Activated CD4-positive, alpha-beta T cell treated with anti-CD3 and anti-CD28 coated beads, Interleukin-2, amount 50 U/mL, for 1 hour (primary cell): ENCODE results near the gene UVRAG.
A peak's percentile ranks its signal among the peaks of the same experiment; 100 is the strongest.

Source experiments
- DNase-seq: peaks from one replicate; pipeline ENCODE4 v3.0.0-alpha.2; 2020

UVRAG gene

DNA sequence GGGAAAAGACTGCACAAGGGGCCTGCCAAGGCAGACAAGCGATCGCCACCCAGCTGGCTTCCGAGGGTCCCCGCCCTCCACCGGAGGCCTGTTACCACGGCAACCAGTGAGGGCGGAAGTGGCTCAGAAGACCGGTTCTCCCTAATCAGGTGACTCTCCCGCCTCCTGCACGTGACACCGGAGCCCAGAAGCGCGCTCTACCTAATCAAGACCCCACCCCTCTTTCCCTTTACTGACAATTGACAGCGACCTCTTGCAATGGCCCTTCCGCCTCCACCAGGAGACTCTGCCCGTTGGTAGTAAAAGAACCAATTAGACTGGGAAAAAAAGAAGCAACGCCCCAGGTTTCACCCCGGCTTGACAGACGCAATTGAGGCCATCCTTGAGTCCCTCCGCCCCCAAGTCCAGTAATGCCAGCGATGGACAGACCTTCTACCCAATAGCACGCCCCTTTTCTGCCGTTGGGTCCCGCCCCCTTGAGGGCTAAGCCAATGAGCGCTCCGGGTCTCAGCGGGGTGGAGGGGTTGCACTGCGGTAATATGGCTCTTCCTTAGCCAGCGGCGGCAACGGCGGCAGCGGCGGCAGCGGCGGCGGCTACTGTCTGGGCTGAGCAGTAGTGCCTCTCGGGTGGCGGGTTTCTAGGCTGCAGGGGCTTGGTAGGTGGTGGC lies at the start of gene UVRAG:
Gene UVRAG (plus strand): TSS at position 534 of the 668 bp plus-strand sequence. CDS start 198 bp downstream, outside the sequence.
- DNase-seq: peak; percentile 97

DNA sequence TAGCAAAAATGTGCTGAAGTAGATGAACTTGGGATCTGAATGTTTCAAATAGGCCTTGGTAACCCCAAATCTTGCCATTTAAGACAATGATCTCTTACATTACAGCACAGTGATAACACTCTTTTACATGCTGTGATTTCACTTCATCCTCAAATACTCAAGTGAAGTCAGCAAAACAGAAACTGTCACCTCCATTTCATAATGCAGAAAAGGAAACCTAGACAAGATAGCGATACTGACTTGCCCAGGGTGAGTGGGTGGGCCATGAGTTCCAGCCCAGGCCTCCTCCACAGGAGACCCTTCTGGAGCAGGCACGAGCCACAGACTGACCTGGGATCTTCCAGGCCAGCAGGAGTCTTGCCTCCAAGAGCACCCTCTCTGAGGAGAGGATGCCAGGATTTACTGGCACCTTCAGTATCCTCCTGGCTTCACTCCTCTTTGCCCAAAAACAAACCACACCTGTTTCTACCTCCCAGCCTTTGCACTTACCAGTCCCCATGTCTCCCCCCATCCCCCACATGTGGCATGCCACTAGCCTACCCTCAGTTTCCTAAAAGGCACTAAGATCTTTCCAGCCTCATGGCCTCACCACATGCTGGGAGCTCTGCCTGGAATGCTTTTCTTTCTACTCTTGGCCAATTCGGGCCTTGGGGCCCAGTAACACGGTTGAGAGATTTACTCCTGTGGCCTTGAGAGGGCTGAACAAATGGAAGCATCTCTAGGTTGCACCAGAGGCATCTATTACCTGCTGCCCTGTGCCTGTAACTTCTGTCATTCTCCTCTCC lies 48.4 kb upstream of the UVRAG start:
- no peak for DNase-seq

DNA sequence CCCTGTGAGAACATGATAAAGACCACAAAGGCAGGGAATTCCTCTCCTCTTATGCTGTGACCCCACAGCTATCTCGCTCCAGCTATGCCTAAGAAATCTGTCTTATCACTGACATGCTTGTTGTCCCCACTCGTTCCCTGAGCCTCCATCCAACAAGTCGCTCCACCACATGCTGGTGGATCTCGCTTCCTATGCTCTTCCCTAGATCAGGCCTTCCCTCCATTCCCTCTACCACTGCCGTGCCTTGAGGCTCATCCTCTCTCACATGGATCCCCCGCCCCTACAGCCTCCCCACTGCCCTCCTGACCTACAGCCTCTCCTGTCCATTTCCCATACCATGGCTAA lies 47.8 kb upstream of the UVRAG start:
- no peak for DNase-seq

DNA sequence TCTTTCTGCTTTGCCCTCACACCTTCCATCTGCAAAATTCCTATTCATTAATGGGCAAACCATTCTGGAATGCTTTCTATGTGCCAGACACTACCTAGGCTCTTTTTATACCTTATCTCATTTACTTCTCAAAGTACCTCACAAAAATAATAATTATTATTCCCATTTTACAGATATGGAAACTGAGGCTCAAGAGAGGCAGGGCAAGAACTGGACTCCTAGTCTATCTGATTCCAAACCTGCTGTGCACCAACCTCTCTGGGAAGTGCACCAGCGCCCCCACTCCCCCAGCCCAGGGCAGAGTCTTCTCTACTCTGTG lies 47.3 kb upstream of the UVRAG start:
- no peak for DNase-seq

DNA sequence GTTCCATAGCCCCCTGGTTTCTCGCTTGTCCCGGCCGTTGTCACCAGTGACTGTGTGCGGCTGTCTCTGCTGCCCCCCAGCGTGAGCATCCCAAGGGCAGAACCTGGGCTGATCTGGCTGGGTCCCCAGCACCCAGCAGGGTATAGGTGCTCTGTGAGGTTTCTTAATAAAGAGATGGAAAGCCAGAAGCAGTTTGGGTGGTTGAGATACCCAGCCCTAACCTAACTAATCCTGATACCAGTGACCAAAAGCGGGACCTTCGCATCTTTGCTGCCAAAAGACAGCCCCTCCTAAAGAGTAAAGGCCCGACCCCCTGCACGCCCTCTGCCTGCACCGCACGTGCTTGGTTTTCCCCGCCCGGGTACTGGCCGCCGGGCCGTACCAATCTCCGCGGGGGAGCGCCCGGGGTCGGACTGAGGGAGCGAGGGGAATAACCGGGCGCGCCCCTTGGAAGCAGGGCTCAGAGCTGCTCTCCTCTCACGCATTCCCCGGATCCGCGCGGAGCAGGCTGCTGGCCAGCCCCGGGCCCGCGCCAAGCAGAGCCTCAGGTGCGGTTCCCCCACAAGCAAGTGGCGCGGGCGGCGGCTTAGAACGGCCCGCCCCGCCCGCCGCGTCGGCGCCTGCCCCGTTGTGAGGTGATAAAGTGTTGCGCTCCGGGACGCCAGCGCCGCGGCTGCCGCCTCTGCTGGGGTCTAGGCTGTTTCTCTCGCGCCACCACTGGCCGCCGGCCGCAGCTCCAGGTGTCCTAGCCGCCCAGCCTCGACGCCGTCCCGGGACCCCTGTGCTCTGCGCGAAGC lies 46.7 kb upstream of the UVRAG start, which contains the start of gene DGAT2:
Gene DGAT2 (plus strand): TSS at position 667 of the 797 bp plus-strand sequence. CDS start 214 bp downstream, outside the sequence.
- peak; percentile 66 for DNase-seq

DNA sequence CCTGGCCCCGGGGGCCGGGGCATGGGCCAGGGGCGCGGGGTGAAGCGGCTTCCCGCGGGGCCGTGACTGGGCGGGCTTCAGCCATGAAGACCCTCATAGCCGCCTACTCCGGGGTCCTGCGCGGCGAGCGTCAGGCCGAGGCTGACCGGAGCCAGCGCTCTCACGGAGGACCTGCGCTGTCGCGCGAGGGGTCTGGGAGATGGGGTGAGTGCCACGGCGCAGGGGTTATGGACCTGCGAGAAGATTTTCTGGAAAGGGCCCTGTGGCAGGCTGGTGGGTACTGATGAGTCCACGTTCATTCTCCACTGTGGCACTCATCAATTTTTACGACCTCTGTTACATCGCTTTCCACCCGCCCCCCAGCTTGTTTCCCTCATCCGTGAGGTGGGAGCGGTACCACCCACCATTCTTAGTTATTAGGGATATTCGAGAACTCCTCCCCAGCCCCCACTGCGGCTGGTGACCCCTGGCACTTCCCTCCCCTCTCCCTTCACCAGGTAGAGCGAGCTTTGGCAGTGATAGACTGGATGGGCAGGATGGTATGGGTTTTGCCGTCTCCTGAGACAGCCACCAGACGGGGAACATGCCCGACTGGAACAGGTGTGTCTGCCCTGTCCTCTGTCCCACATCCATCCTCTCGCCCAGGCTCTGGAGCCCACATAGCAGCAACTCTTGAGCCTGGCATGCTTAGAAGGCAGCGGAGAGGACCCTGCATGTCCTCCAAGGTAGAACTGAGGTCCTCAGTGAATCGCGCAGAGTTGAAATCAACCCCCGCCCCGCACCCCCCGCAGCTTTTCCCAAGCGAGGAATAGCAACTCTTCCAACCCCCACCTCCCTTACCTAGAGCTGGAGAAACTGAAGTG lies 45.9 kb upstream of the UVRAG start:
- no peak for DNase-seq

DNA sequence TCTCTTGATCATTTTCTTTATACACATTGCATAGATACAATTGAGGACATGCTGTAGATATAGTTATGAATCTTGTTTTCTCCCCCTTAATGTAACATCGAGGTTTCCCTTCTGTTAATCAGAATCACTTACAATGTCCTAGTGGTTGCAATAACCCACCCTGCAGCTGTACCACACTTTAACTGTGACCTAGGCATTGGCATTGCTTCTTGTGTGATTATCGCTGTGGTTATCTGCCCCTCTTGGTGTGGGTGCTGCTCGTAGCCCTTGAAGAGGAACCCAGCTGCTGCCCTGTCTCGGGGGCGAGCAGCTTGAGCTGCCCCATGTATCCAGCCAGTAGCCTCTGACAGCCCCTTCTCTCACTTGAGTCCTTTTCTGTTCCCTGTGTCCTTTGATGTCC lies 44.9 kb upstream of the UVRAG start:
- DNase-seq: no peak

DNA sequence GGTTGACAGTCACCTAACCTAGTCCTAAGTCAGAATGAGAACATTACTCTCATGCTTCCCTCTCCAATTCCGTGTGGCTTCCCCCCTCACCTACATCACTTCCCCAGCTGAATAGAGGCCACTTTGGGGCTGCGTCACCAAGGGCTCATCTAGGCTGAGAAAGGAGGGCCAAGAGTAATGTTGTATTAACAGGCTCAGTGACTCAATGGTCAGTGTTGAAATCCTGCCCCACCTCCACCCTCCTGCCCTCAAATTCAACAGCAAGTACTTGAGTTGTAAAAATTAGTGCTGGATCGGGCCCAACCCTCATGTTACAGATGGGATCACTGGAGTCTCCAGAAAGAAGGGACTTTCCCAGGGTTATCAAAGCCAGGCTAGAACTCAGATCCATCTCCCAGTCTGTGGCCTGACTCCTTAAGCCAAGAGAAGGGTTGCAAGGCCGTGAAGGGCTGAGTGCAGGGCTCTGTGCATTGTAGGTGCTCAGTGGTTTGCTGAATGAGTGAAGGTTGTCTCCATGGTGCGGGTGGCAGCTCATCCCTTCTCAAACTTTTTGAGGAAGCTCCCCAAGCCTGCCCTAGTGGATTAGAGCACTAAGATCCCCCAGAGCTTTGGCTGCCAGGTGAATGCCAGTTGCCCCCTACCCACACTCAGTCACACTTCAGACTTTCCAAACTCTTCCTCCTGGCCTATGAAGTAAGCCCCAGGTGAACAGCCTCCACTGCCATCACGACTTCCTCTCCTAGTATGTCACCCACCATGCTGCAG lies 43.2 kb upstream of the UVRAG start:
- DNase-seq: no peak

DNA sequence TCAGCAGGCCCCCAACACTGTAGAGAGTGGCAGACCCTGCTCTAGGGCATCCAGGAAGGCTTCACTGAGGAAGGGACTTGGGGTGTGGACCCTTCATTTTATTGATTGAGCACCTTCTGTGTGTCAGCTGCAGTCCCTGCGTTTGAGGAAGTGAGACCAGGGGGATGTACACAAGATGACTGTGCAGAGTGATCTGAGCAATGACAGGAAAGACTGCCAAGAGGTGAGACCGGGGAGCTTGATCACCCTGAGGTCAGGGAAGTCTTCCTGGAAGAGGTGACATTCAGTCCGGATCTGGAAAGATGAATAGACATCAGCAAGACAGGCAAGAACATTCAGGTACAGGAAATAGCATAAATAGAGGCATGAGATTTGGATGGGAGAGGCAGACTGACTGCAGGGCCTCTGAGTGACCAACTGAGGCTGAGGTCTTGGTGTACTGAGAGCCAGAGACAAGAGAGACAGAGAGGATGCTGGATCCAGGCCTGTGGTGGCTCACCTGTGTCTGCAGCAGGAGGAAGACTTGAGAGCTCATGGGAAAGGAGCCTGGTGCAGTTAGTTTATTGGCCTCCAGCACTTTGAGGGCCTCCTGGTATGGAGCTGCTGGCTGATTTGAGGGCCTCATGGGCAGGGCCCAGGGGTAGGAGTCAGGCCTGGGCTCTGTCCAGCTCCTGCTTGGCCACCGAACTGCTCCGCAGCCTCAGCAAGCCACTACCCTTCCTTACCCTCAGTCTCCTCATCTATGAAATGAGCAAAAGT lies 41.2 kb upstream of the UVRAG start:
- no peak for DNase-seq

DNA sequence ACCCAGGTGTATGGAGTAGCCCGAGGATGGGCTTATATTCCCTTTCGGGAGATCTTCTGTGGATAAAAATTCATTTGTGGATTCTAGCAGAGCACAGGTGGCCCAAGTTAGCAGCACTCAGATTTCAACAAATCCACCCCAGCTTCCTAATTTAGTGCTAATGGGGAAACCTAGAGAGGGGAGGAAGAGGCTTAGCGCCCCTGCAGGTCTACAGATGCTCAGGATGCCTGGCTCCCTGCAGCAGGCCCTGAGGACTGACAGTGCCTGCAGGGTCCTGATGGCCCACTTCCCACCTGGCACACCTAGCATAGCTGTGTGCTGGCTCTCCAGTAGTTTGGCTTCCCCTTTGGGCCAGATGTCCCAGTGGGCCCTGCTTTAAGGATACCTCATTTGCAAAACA lies 40.0 kb upstream of the UVRAG start:
- no peak for DNase-seq

DNA sequence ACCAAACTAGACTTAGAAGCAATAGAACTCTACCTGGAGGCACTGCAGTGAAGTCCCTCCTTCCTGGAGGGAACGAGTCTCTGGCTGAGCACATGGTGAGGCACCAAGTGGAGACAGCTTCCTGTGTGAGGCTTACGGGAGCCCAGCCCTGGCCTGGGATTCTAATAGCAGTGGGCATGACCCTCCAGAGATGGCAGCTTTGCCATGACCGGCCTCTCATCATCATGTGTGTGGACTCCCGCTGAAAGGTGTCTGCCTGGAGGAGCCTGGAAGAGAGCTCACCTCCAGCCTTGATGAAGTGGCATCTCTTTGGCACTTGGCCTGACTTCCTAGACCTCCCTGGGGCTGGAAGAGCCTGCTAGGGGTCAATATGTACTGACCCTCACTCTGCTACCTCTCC lies 38.5 kb upstream of the UVRAG start:
- DNase-seq: no peak

DNA sequence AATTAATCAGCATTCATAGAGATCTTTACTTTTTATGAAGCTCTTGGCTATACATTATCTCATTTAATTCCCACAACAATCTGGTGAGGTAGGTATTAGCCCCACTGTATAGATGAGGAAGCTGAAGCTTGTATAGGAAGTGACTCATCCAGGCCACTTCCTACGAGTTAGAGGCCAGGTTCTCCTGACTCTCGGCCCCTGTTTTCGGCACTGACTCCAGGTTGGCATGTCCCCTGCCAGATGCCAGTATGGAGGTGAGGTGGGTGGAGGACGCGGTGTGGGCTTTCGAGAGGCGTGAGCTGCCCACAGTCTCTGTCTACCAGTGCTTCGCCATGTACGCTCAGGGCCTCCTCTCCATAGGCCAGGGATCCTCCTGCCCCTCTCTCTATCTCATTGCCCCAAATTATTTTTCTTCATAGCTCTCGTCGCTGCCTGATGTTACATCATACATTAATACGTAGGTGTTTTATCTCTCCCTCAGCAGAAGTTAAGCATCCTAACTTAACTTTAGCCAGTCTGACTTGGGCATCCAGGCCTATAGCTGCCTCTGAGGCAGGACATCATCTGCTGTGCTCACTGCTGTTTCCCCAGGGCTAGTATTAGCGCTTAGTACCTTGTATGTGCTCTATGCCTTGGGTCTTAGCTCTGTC lies 37.4 kb upstream of the UVRAG start:
- no peak for DNase-seq

DNA sequence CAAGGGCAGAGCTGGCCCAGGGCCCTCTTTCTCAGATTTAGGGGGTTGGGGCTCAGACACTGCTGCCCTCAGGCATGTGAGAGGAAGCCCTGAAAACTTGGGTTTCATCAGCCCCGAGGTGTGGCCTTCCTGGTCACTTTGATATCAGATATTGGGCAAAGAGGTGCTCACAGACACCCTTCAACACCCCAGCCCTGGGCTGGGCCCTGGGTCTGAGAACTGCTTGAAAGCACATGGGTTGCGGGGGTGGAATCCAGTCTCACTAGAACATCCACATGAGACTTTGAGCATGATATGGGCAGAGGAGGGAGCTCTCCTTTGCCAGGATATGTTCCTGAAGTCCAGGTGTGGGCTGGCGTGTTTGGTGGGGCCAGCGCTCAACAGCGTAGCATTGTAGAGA lies 36.0 kb upstream of the UVRAG start:
- DNase-seq: no peak

DNA sequence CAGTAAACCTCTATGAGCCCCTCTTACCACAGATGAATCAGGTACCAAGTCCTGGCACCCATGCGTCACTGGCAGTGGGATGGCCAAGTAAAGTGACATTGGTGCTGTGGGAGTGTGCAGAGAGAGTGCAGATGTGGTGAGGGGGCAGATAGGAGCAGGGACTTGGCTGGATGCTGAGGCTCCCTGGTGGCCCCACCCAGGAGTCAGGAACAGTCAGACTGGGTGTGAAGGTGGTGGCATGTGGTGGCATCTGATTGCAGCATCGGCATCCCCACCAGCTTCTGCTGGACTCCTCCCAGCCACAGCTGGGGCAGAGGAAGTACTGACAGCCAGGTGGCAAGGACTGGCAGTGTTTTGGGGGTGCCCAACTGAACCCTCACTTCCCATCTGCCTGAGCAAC lies 35.0 kb upstream of the UVRAG start:
- DNase-seq: no peak

DNA sequence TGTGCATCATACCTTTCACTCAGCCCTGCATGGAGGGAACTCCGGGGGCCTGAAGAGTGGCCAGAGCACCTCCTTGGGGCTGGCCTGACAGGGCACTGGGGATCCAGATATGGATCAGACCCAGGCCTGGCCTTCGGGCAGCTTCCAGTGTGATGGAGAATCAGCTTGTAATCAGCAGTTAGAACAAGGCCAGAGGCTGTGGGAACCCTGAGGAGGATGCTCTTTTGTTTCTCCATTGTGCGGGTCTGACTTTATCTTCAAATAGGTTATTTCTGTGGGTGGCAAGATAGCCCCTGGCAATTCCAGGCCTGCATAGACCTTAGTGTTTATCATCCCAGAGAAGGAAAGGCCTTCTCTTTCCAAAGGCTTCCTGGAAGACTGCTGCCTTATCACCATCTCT lies 34.1 kb upstream of the UVRAG start:
- no peak for DNase-seq

DNA sequence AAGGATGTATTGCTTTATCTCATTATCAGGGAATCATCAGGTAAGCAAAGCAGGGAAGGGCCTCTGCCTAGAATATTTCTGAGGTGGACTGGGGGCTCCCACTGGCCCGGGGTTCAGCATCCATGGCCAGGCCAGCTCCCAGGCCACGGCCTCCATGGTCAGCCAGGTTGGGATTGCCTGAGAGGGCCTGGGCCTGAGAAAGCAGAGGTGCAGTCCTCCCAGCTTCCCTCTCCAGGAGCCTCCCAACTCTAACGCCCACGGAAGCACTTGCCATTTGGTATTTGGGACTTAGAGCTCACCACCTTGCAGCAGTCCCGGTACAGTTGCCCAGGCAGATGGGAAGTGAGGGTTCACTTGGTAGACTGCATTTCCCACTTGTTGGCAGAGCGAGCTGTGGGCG lies 33.7 kb upstream of the UVRAG start:
- DNase-seq: no peak

DNA sequence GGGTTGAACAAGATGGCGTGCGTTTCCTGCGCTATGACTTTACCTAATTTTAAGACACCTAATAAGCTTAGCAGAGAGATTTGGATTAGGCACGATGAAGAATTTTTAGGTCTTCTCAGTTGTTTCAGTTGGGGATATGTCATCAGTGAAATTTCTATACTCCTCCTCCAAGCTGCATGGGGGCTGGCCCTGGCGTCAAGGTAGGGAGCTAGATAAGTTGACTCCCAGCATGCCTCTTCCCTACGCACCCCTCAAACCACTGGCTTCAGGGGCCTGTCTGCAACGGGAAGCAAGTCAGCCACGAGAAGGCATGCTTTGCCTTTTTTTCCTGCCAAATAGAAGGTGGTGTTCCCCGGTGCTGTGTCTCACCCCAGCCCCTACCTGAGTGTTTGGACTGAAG lies 33.2 kb upstream of the UVRAG start:
- no peak for DNase-seq

DNA sequence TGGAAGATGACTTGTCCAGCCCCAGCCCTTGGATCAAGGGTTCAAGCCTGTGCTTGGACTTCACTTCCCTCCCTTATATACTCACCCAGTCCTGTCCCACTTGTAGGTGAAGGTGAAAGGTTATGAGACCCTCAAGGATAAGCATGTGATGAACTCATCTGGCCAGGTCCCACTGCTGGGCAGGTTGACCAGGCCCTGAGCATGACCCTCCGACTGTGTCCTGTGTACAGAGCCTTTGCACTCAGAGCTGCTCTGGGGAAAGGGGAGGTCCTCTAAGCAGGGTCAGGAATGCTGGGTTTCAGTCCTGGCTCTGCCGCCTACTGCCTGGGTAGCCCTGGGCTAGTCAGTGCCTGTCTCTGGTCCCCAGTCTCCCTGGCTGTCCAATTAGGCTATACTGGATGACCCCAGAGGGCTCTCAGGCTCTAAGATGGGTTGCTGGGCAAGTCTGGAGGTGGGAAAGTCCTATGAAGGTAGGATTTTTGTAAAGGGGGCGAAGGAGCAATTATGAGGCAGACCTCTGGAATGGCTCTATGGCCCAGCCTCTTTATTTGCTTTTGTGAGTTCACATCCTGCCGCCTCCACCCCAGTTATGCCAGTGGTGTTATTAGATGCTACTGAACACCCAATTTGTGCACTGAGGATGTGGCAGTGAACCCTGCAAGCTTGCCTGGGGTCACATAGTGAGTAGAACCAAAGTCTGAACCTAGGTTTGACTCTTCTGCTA lies 32.3 kb upstream of the UVRAG start:
- DNase-seq: no peak

DNA sequence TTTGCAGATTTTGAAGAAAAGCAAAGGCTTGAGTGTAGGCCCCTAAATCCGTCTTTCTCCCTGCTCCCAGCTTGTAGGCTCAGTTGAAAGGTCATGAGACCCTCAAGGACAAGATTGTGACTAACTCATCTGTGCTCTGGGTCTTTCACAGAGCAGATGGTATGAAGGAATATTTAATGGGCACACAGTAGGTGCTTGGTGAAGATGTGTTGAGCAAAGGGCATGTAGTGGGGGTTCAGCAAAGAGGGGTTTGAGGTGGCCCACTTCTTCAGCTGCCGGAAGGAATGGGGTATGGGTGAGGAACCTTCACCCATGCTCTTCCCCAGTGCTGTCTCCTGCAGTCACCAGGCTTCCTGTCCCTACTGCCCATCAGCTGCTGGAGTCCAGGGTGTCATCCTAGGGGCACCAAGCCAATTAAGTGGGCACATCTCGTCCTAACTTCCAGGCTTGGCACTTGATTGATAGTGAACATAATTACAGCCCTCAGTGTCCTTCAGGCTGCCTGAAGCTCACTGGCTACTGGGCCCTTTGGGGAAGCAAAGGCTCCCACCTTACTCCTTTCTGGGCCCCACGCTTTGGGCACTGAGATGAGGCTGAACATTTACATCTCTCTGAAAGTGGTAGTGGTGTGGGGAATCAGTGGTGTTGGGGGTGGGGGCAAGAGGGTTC lies 31.5 kb upstream of the UVRAG start:
- DNase-seq: no peak

DNA sequence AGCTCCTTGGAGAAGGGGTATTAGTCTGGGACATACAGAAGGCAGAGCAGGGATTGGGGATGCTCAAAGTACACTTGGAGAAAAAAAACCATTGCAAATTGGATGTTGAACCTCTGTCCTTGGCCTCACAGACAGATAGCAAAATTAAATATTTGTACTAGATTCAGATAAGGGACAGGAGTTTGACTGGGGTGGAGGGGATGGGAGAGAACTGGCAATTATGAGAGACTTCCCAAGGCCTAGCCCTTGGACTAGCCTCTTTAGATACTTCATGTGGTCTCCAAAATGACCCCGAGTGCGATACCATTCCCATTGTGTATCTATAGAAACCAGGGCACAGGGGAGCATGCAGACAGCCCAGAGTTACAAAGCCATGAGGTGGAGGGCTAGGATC lies 30.9 kb upstream of the UVRAG start:
- no peak for DNase-seq
